ENCODE results near the gene CHST2.
"Not testable (repeated sequence)": the region's sequence is repeated elsewhere in the genome, so short reads cannot be mapped to it uniquely, and the experiment has no call there.

CHST2 gene

GRCh38 chr3:143134471-143134870 is 14.9 kb downstream of the CHST2 start:
- DNase-seq (ENCODE audit: low read depth): no peak

- no peak for DNase-seq (ENCODE audit: low read depth)
Observed at GRCh38 chr3:143135150-143135549, 15.6 kb downstream of the CHST2 start.

GRCh38 chr3:143137435-143138036 is 18.0 kb downstream of the CHST2 start:
- DNase-seq (ENCODE audit: low read depth): no peak

- no peak for DNase-seq (ENCODE audit: low read depth)
Observed at GRCh38 chr3:143138953-143139352, 19.4 kb downstream of the CHST2 start.

GRCh38 chr3:143139762-143140161 is 20.2 kb downstream of the CHST2 start:
- DNase-seq (ENCODE audit: low read depth): no peak

- no peak for DNase-seq (ENCODE audit: low read depth)
Observed at GRCh38 chr3:143140550-143140949, 21.0 kb downstream of the CHST2 start.

GRCh38 chr3:143142354-143142753 is 22.8 kb downstream of the CHST2 start:
- DNase-seq (ENCODE audit: low read depth): no peak

- DNase-seq (ENCODE audit: low read depth): no peak
Observed at GRCh38 chr3:143145906-143146305, 26.3 kb downstream of the CHST2 start.

- DNase-seq (ENCODE audit: low read depth): no peak
Observed at GRCh38 chr3:143146486-143147274, 27.1 kb downstream of the CHST2 start.

GRCh38 chr3:143147707-143148106 is 28.1 kb downstream of the CHST2 start:
- no peak for DNase-seq (ENCODE audit: low read depth)

- DNase-seq (ENCODE audit: low read depth): no peak
Observed at GRCh38 chr3:143150071-143150470, 30.5 kb downstream of the CHST2 start.

- no peak for DNase-seq (ENCODE audit: low read depth)
Observed at GRCh38 chr3:143151004-143151731, 31.6 kb downstream of the CHST2 start.

GRCh38 chr3:143152043-143152442 is 32.5 kb downstream of the CHST2 start:
- no peak for DNase-seq (ENCODE audit: low read depth)

GRCh38 chr3:143155756-143156155 is 36.2 kb downstream of the CHST2 start:
- no peak for DNase-seq (ENCODE audit: low read depth)

- DNase-seq (ENCODE audit: low read depth): no peak
Observed at GRCh38 chr3:143158014-143158988, 38.7 kb downstream of the CHST2 start.

GRCh38 chr3:143160437-143160836 is 40.9 kb downstream of the CHST2 start:
- no peak for DNase-seq (ENCODE audit: low read depth)

GRCh38 chr3:143163562-143164100 is 44.1 kb downstream of the CHST2 start:
- DNase-seq (ENCODE audit: low read depth): no peak

- DNase-seq (ENCODE audit: low read depth): no peak
Observed at GRCh38 chr3:143165211-143165610, 45.6 kb downstream of the CHST2 start.

- not testable (repeated sequence) for DNase-seq (ENCODE audit: low read depth)
Observed at GRCh38 chr3:143165612-143166285, 46.2 kb downstream of the CHST2 start.

- DNase-seq (ENCODE audit: low read depth): no peak
Observed at GRCh38 chr3:143166376-143166775, 46.8 kb downstream of the CHST2 start.

Measured in stimulated activated CD8-positive, alpha-beta memory T cell treated with anti-CD3 and anti-CD28 coated beads, Interleukin-12 subunit alpha, Interleukin-12 subunit beta, amount 100 ng/mL, for 1 hour (primary cell).